SU-DHL-6 (cell line): ENCODE measurements around the gene SH3RF1.

Experiments used
- H2AFZ ChIP-seq: fragments of 200-600 bp; sonication (generic); 2 replicates; pipeline ENCODE4 v1.6.1; 2014; ENCODE audit warnings: low read depth, mild to moderate bottlenecking, moderate library complexity, mixed read lengths, antibody characterized with exemption, low read length; ENCODE audit not compliant: severe bottlenecking
- H3F3A ChIP-seq: fragments of 200-600 bp; shearing (Covaris generic); 2 replicates; pipeline ENCODE4 v1.6.0; 2016; ENCODE audit warnings: antibody characterized with exemption, mild to moderate bottlenecking; ENCODE audit not compliant: insufficient read depth
- H3K27ac ChIP-seq: fragments of 200-600 bp; sonication (generic); 2 replicates; pipeline ENCODE4 v1.5.1; 2016; ENCODE audit warnings: low read depth, mild to moderate bottlenecking, low read length, moderate library complexity, mixed read lengths
- H3K27me3 ChIP-seq: fragments of 200-600 bp; sonication (generic), shearing (Covaris generic); 2 replicates; pipeline ENCODE4 v1.6.0; 2014; ENCODE audit warnings: mild to moderate bottlenecking, low read length
- H3K36me3 ChIP-seq: fragments of 200-600 bp; sonication (generic); 2 replicates; pipeline ENCODE4 v1.6.1; 2014; ENCODE audit warnings: mild to moderate bottlenecking, low read length, mixed read lengths
- H3K4me2 ChIP-seq: fragments of 300-600, 200-600 bp; shearing (Covaris generic), sonication (generic); 2 replicates; pipeline ENCODE4 v1.6.0; 2014; ENCODE audit warnings: low read length, low read depth, mild to moderate bottlenecking; ENCODE audit not compliant: poor library complexity, severe bottlenecking
- H3K4me3 ChIP-seq: fragments of 200-600 bp; sonication (generic); 2 replicates; pipeline ENCODE4 v1.5.1; 2014; ENCODE audit warnings: antibody characterized with exemption, low read length, mild to moderate bottlenecking, mixed read lengths; ENCODE audit not compliant: insufficient read depth, poor library complexity, severe bottlenecking
- H3K79me2 ChIP-seq: fragments of 200-600 bp; sonication (generic); 2 replicates; pipeline ENCODE4 v1.6.1; 2014; ENCODE audit warnings: mild to moderate bottlenecking, low read length, moderate library complexity; ENCODE audit not compliant: insufficient read depth
- H3K9ac ChIP-seq: fragments of 200-600 bp; sonication (generic); 2 replicates; pipeline ENCODE4 v1.7.0; 2014; ENCODE audit warnings: mild to moderate bottlenecking, low read length
- H3K9me2 ChIP-seq: fragments of 200-600 bp; sonication (generic); replicated peaks from 2 replicates; pipeline ENCODE4 v1.6.1; 2014; ENCODE audit warnings: low read length; ENCODE audit not compliant: insufficient read depth
- H3K9me3 ChIP-seq: fragments of 200-600 bp; sonication (generic); 2 replicates; pipeline ENCODE4 v1.6.1; 2014; ENCODE audit warnings: low read length, mixed read lengths; ENCODE audit not compliant: insufficient read depth
- H4K20me1 ChIP-seq: fragments of 200-600 bp; sonication (generic); 2 replicates; pipeline ENCODE4 v1.6.1; 2014; ENCODE audit warnings: low read depth, mild to moderate bottlenecking, antibody characterized with exemption, low read length, moderate library complexity, mixed read lengths
- CTCF ChIP-seq: fragments of 200-600 bp; sonication (generic); IDR thresholded peaks from one replicate; pipeline ENCODE4 v1.5.1; 2017; ENCODE audit warnings: antibody characterized with exemption, mild to moderate bottlenecking, low read length, moderate library complexity; ENCODE audit not compliant: insufficient read depth, poor library complexity, severe bottlenecking
- EZH2phosphoT487 ChIP-seq: fragments of 200-600 bp; sonication (generic), shearing (Covaris generic); conservative IDR thresholded peaks from 2 replicates; pipeline ENCODE4 v1.6.1; 2018; ENCODE audit warnings: mild to moderate bottlenecking, antibody characterized with exemption, low read length, moderate library complexity, mixed read lengths

SH3RF1 gene

GRCh38 chr4:169208090-169208455 lies 62.7 kb downstream of the SH3RF1 start:
- Histone ChIP-seq H2AFZ (no peak overlapping the region), H3K4me2 (no peak overlapping the region), H3K4me3 (no peak overlapping the region), H4K20me1 (no peaks in the 10 kb centered on the region), H3K9me2 (no peaks in the 10 kb centered on the region), H3K79me2 (no peaks in the 10 kb centered on the region), H3F3A (no peaks in the 10 kb centered on the region), H3K27ac (no peak overlapping the region), H3K27me3 (no peaks in the 10 kb centered on the region), H3K36me3 (no peaks in the 10 kb centered on the region), H3K9ac (no peak overlapping the region), H3K9me3 (no peaks in the 10 kb centered on the region)
- TF ChIP-seq CTCF (no peak), EZH2phosphoT487 (no peak)

GRCh38 chr4:169207436-169208089 lies 63.2 kb downstream of the SH3RF1 start:
- no peak overlapping the region for H3K9ac ChIP-seq
- no peak overlapping the region for H3K27ac ChIP-seq
- H3K9me2 ChIP-seq: no peaks in the 10 kb centered on the region
- no peaks in the 10 kb centered on the region for H3K79me2 ChIP-seq
- no peaks in the 10 kb centered on the region for H3K36me3 ChIP-seq
- no peaks in the 10 kb centered on the region for H4K20me1 ChIP-seq
- no peak overlapping the region for H3K4me3 ChIP-seq
- TF ChIP-seq EZH2phosphoT487 (no peak), CTCF (no peak)
- no peaks in the 10 kb centered on the region for H3F3A ChIP-seq
- H3K27me3 ChIP-seq: no peaks in the 10 kb centered on the region
- H3K9me3 ChIP-seq: no peaks in the 10 kb centered on the region
- no peak overlapping the region for H2AFZ ChIP-seq
- H3K4me2 ChIP-seq: no peak overlapping the region

- H3K4me2 ChIP-seq: no peak overlapping the region
- no peaks in the 10 kb centered on the region for H3K9me3 ChIP-seq
- no peak overlapping the region for H3K9ac ChIP-seq
- H4K20me1 ChIP-seq: no peaks in the 10 kb centered on the region
- no peak overlapping the region for H3K27ac ChIP-seq
- no peaks in the 10 kb centered on the region for H3F3A ChIP-seq
- H3K36me3 ChIP-seq: no peaks in the 10 kb centered on the region
- no peaks in the 10 kb centered on the region for H3K9me2 ChIP-seq
- no peaks in the 10 kb centered on the region for H3K27me3 ChIP-seq
- no peaks in the 10 kb centered on the region for H3K79me2 ChIP-seq
- no peak for TF ChIP-seq EZH2phosphoT487
- no peak overlapping the region for H2AFZ ChIP-seq
- no peak overlapping the region for H3K4me3 ChIP-seq
Measured at GRCh38 chr4:169205744-169206080, 65.0 kb downstream of the SH3RF1 start.

- H4K20me1 ChIP-seq: no peaks in the 10 kb centered on the region
- H3K9me2 ChIP-seq: no peaks in the 10 kb centered on the region
- H3K27me3 ChIP-seq: no peaks in the 10 kb centered on the region
- no peak for TF ChIP-seq CTCF
- TF ChIP-seq EZH2phosphoT487: no peak
- no peak overlapping the region for H3K9ac ChIP-seq
- H3K36me3 ChIP-seq: no peaks in the 10 kb centered on the region
- no peak overlapping the region for H3K4me2 ChIP-seq
- no peak overlapping the region for H3K4me3 ChIP-seq
- H3K79me2 ChIP-seq: no peaks in the 10 kb centered on the region
- H3K9me3 ChIP-seq: no peaks in the 10 kb centered on the region
- no peaks in the 10 kb centered on the region for H3F3A ChIP-seq
- no peak overlapping the region for H2AFZ ChIP-seq
- no peak overlapping the region for H3K27ac ChIP-seq
Measured at GRCh38 chr4:169205075-169205743, 65.5 kb downstream of the SH3RF1 start.
